SK-N-SH treated with all-trans-retinoic acid at 6 μM for 48 hours (cell line): ENCODE results near the gene ZXDC.

Source experiments
- ATAC-seq: fragments of 200-7000 bp; cut with Tn5 transposase; 3 replicates; pipeline ENCODE4 v1.9.1; 2020; ENCODE audit warnings: mild to moderate bottlenecking, moderate library complexity
- ARNTL ChIP-seq: fragments of 450-650 bp; formaldehyde crosslinking; IDR thresholded peaks from 2 replicates; pipeline ENCODE4 v1.5.0; 2020; ENCODE audit warnings: low read depth, mild to moderate bottlenecking, moderate library complexity, borderline replicate concordance
- BACH2 ChIP-seq: fragments of 250-450 bp; sonication (Bioruptor Pico); IDR thresholded peaks from 2 replicates; pipeline ENCODE4 v1.9.0; 2021; ENCODE audit warnings: mild to moderate bottlenecking, borderline replicate concordance
- CSDC2 ChIP-seq: fragments of 250-450 bp; sonication (Bioruptor Pico); IDR thresholded peaks from 2 replicates; pipeline ENCODE4 v1.5.0; 2020; ENCODE audit warnings: mild to moderate bottlenecking, moderate library complexity
- ESRRG ChIP-seq: fragments of 250-450 bp; sonication (Bioruptor Pico); IDR thresholded peaks from 2 replicates; pipeline ENCODE4 v1.6.1; 2021; ENCODE audit warnings: mild to moderate bottlenecking
- GLIS3 ChIP-seq: fragments of 250-450 bp; sonication (Bioruptor Pico); IDR thresholded peaks from 2 replicates; pipeline ENCODE4 v1.5.0; 2020; ENCODE audit warnings: mild to moderate bottlenecking, moderate library complexity
- ISL1 ChIP-seq: fragments of 250-450 bp; sonication (Bioruptor Pico); IDR thresholded peaks from 2 replicates; pipeline ENCODE4 v2.1.2; 2022; ENCODE audit warnings: mild to moderate bottlenecking, moderate library complexity
- OSR1 ChIP-seq: fragments of 250-450 bp; sonication (Bioruptor Pico); IDR thresholded peaks from 2 replicates; pipeline ENCODE4 v1.8.0; 2022; ENCODE audit warnings: moderate library complexity, mild to moderate bottlenecking, inconsistent platforms
- PPARA ChIP-seq: fragments of 250-450 bp; sonication (Bioruptor Pico); IDR thresholded peaks from 2 replicates; pipeline ENCODE4 v1.5.0; 2020; ENCODE audit warnings: mild to moderate bottlenecking, borderline replicate concordance
- RARB ChIP-seq: fragments of 250-450 bp; sonication (Bioruptor Pico); IDR thresholded peaks from 2 replicates; pipeline ENCODE4 v1.8.0; 2021; ENCODE audit warnings: mild to moderate bottlenecking, moderate library complexity
- SNAI2 ChIP-seq: fragments of 250-450 bp; sonication (Bioruptor Pico); IDR thresholded peaks from 2 replicates; pipeline ENCODE4 v1.5.0; 2020; ENCODE audit warnings: mild to moderate bottlenecking, moderate library complexity
- TCF4 ChIP-seq: fragments of 250-450 bp; sonication (Bioruptor Pico); IDR thresholded peaks from 2 replicates; pipeline ENCODE4 v1.8.0; 2021; ENCODE audit warnings: mild to moderate bottlenecking, moderate library complexity, borderline replicate concordance
- ZC3H10 ChIP-seq: fragments of 250-450 bp; sonication (Bioruptor Pico); IDR thresholded peaks from 2 replicates; pipeline ENCODE4 v1.5.1; 2021; ENCODE audit warnings: mild to moderate bottlenecking, moderate library complexity
- ZFP3 ChIP-seq: fragments of 250-450 bp; sonication (Bioruptor Pico); IDR thresholded peaks from 2 replicates; pipeline ENCODE4 v1.5.0; 2020; ENCODE audit warnings: mild to moderate bottlenecking, moderate library complexity
- ZFP30 ChIP-seq: fragments of 450-650 bp; formaldehyde crosslinking; IDR thresholded peaks from 2 replicates; pipeline ENCODE4 v1.5.0; 2022; ENCODE audit warnings: mild to moderate bottlenecking, moderate library complexity
- ZNF565 ChIP-seq: fragments of 450-650 bp; formaldehyde crosslinking; conservative IDR thresholded peaks from 2 replicates; pipeline ENCODE4 v1.5.0; 2020; ENCODE audit warnings: low read depth, mild to moderate bottlenecking, moderate library complexity
- ZNF70 ChIP-seq: fragments of 450-650 bp; formaldehyde crosslinking; IDR thresholded peaks from 2 replicates; pipeline ENCODE4 v1.5.0; 2020; ENCODE audit warnings: mild to moderate bottlenecking, moderate library complexity
- ZNF8 ChIP-seq: fragments of 450-650 bp; formaldehyde crosslinking; IDR thresholded peaks from 2 replicates; pipeline ENCODE4 v1.5.0; 2020; ENCODE audit warnings: mild to moderate bottlenecking, moderate library complexity
- TF ChIP-seq, protein P1 (sequence below): fragments of 250-450 bp; sonication (Bioruptor Pico); IDR thresholded peaks from 2 replicates; pipeline ENCODE4 v1.5.1; 2020; ENCODE audit warnings: low read depth, mild to moderate bottlenecking, moderate library complexity
- TF ChIP-seq, protein P2 (sequence below): fragments of 250-450 bp; sonication (Bioruptor Pico); IDR thresholded peaks from 2 replicates; pipeline ENCODE4 v1.5.0; 2020; ENCODE audit warnings: mild to moderate bottlenecking, moderate library complexity
- TF ChIP-seq, protein P3 (sequence below): fragments of 250-450 bp; sonication (Bioruptor Pico); IDR thresholded peaks from 2 replicates; pipeline ENCODE4 v1.5.1; 2021; ENCODE audit warnings: mild to moderate bottlenecking, moderate library complexity
- TF ChIP-seq, protein P4 (sequence below): fragments of 250-450 bp; sonication (Bioruptor Pico); IDR thresholded peaks from 2 replicates; pipeline ENCODE4 v1.8.0; 2021; ENCODE audit warnings: low read depth, mild to moderate bottlenecking, moderate library complexity, borderline replicate concordance

Gene ZXDC

DNA sequence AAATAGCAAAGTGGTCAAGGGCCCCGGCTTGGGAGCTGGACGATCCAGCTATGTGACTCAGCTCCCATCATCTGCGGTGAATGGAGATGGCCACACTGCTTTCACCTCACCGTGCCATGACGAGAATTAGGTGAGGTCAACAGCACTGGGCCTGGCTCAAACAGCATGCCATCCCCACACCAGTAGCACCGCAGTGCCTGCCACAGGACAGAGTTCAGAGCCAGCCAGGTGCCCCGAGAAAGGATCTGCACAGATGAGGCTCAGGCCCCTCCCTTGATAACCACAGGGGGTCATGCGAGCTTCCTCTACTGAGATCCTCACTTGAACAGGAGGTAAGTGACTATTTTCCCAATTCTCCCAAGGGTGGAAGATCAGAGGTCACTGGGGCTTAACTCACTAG lies 29.4 kb downstream of the ZXDC start:
- no peak for ATAC-seq
- no peak for TF ChIP-seq BACH2 (CRISPR knock-in tag)
- TF ChIP-seq, protein P1, sequence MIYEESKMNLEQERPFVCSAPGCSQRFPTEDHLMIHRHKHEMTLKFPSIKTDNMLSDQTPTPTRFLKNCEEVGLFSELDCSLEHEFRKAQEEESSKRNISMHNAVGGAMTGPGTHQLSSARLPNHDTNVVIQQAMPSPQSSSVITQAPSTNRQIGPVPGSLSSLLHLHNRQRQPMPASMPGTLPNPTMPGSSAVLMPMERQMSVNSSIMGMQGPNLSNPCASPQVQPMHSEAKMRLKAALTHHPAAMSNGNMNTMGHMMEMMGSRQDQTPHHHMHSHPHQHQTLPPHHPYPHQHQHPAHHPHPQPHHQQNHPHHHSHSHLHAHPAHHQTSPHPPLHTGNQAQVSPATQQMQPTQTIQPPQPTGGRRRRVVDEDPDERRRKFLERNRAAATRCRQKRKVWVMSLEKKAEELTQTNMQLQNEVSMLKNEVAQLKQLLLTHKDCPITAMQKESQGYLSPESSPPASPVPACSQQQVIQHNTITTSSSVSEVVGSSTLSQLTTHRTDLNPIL (CRISPR knock-in tag) = no peak
- TF ChIP-seq ZFP3 (CRISPR knock-in tag) = no peak
- TF ChIP-seq ISL1 (CRISPR knock-in tag) = no peak

DNA sequence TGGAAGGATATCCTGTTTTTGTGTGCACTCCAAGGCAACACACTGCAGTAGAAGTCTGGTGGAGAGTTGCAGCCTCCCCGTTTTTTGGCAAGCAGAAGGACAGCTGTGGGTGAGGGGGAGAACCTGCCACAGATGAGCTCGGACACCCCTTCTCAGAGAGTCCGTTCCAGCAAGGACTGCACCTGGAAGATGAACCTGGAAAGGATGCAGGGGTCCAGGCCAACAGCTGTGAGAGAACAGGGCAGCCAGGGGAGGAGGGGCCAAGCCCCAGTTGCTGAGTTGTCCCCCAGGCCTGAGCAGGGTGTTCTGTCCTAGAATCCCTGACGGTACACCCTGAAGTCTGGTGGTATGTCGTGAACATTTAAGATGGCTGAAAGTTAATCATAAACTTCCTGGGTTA lies 30.2 kb downstream of the ZXDC start:
- no peak for TF ChIP-seq ISL1 (CRISPR knock-in tag)
- TF ChIP-seq, protein P2, sequence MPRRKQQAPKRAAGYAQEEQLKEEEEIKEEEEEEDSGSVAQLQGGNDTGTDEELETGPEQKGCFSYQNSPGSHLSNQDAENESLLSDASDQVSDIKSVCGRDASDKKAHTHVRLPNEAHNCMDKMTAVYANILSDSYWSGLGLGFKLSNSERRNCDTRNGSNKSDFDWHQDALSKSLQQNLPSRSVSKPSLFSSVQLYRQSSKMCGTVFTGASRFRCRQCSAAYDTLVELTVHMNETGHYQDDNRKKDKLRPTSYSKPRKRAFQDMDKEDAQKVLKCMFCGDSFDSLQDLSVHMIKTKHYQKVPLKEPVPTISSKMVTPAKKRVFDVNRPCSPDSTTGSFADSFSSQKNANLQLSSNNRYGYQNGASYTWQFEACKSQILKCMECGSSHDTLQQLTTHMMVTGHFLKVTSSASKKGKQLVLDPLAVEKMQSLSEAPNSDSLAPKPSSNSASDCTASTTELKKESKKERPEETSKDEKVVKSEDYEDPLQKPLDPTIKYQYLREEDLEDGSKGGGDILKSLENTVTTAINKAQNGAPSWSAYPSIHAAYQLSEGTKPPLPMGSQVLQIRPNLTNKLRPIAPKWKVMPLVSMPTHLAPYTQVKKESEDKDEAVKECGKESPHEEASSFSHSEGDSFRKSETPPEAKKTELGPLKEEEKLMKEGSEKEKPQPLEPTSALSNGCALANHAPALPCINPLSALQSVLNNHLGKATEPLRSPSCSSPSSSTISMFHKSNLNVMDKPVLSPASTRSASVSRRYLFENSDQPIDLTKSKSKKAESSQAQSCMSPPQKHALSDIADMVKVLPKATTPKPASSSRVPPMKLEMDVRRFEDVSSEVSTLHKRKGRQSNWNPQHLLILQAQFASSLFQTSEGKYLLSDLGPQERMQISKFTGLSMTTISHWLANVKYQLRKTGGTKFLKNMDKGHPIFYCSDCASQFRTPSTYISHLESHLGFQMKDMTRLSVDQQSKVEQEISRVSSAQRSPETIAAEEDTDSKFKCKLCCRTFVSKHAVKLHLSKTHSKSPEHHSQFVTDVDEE = no peak
- no peak for TF ChIP-seq ZNF8 (CRISPR knock-in tag)
- no peak for TF ChIP-seq ZNF70 (CRISPR knock-in tag)
- TF ChIP-seq ARNTL (CRISPR knock-in tag) = no peak
- TF ChIP-seq BACH2 (CRISPR knock-in tag) = no peak
- TF ChIP-seq, protein P3, sequence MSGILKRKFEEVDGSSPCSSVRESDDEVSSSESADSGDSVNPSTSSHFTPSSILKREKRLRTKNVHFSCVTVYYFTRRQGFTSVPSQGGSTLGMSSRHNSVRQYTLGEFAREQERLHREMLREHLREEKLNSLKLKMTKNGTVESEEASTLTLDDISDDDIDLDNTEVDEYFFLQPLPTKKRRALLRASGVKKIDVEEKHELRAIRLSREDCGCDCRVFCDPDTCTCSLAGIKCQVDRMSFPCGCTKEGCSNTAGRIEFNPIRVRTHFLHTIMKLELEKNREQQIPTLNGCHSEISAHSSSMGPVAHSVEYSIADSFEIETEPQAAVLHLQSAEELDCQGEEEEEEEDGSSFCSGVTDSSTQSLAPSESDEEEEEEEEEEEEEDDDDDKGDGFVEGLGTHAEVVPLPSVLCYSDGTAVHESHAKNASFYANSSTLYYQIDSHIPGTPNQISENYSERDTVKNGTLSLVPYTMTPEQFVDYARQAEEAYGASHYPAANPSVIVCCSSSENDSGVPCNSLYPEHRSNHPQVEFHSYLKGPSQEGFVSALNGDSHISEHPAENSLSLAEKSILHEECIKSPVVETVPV (CRISPR knock-in tag) = no peak
- no peak for TF ChIP-seq TCF4 (CRISPR knock-in tag)
- TF ChIP-seq ESRRG (CRISPR knock-in tag) = no peak
- no peak for TF ChIP-seq ZNF565 (CRISPR knock-in tag)
- TF ChIP-seq, protein P4, sequence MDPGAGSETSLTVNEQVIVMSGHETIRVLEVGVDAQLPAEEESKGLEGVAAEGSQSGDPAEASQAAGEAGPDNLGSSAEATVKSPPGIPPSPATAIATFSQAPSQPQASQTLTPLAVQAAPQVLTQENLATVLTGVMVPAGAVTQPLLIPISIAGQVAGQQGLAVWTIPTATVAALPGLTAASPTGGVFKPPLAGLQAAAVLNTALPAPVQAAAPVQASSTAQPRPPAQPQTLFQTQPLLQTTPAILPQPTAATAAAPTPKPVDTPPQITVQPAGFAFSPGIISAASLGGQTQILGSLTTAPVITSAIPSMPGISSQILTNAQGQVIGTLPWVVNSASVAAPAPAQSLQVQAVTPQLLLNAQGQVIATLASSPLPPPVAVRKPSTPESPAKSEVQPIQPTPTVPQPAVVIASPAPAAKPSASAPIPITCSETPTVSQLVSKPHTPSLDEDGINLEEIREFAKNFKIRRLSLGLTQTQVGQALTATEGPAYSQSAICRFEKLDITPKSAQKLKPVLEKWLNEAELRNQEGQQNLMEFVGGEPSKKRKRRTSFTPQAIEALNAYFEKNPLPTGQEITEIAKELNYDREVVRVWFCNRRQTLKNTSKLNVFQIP = no peak
- no peak for TF ChIP-seq CSDC2 (CRISPR knock-in tag)
- no peak for TF ChIP-seq ZC3H10
- TF ChIP-seq GLIS3 (CRISPR knock-in tag) = no peak
- no peak for TF ChIP-seq ZFP30

DNA sequence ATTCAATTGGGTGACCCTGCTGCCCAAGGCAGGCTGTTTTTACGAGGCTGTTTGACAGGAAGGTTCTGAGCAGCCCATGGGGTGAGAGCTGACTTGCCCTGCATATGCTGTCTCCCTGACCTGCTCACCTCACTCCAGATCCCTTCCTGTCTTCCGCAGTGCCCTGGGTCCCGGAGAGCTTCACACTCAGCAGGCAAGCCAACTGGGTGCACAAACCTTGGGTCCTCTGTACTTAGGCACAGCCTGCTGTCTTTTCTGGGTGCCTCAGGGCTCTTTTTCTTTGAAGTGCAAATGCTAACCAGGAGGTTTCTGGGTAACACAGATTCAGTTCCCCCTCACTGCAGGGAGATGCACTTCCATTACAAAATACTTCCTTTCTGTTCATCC lies 32.8 kb downstream of the ZXDC start:
- TF ChIP-seq OSR1 (no peak), ESRRG (CRISPR knock-in tag) (no peak), CSDC2 (CRISPR knock-in tag) (no peak), ZNF565 (CRISPR knock-in tag) (no peak), ISL1 (CRISPR knock-in tag) (no peak), ZC3H10 (no peak), ZFP3 (CRISPR knock-in tag) (no peak), GLIS3 (CRISPR knock-in tag) (no peak), PPARA (CRISPR knock-in tag) (no peak), ARNTL (CRISPR knock-in tag) (no peak), SNAI2 (CRISPR knock-in tag) (no peak), TCF4 (CRISPR knock-in tag) (no peak), ZNF8 (CRISPR knock-in tag) (no peak), RARB (CRISPR knock-in tag) (no peak), BACH2 (CRISPR knock-in tag) (no peak)
- TF ChIP-seq, protein P3 (CRISPR knock-in tag) = no peak
- TF ChIP-seq, protein P1 (CRISPR knock-in tag) = no peak
- TF ChIP-seq, protein P4 = no peak
- TF ChIP-seq, protein P2 = no peak
- TF ChIP-seq, all 23 proteins: peak for 0
- ATAC-seq = no peak

More for the DNA sequence above, 30.2 kb downstream of the ZXDC start:
- ATAC-seq = no peak
